Measurements from ENCODE around the gene EXOSC9. TPM values are rescaled to one million over a fixed set of nuclear protein-coding genes. Genes with fewer than 3 reads are reported as not detected.

The EXOSC9 gene
- total and polyA plus RNA-seq, 2 of the 8 experiments (the other 6 are each of a cell fraction or from before 2014, with no cell fraction given) = 33.2 to 54.9 TPM

DNA sequence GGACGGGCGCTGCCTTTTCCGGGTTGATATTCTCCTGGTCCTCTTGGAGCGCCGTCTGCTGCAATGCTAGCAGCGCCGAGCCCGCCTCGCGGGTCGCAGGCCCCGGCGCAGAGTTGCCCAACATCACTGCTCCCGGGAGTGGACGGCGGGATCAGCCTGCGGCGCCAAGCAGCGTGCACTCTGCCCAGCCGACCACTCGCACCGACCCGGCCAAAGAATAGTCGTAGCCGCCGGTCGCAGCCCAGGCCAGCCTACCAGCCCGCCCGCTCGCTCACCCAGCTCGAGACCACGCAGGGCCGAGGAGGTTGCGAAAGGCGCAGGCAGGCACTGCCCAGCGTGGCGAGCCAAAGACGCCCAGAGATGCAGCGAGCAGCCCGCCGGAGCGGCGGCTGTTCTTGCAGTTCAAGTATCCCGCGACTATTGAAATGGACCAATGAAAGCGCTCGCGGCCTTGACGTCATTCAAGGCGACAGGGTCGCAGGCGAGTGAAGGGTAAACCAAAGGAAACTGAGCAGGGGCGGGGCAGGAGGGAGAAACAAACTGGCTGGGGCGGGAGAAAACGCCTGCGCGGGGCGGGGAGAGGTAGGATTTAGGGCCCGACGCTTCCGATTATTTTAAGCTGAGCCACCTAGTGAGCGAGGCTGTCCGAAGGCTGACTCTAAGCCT is 22.5 kb downstream of the EXOSC9 start, which contains the start of gene CCNA2 (continued):
- TF ChIP-seq SRF (IDR thresholded peaks at IDR 0.05; ENCODE audit: low read depth, low read length) = peak; percentile 85
- peak; percentile 74 for TF ChIP-seq CHD2 (IDR thresholded peaks at IDR 0.05; ENCODE audit: low read length)
- TF ChIP-seq RAD21 (IDR thresholded peaks at IDR 0.05 in 1 of 2, conservative IDR thresholded peaks at IDR 0.05 in 1 of 2; ENCODE audit: low read depth in 2 of 2, low read length in 2 of 2) = no peak
- TF ChIP-seq TCF12 (IDR thresholded peaks at IDR 0.05; ENCODE audit: low read depth, low read length) = no peak
- peak; percentile 94 for TF ChIP-seq POLR2AphosphoS5 (IDR thresholded peaks at IDR 0.05; ENCODE audit: low read depth, low read length)
- 0 out of 3 replicates have a peak, but pooled peaks of 1 of the 2 experiments have one; percentile 29 for TF ChIP-seq EP300 (IDR thresholded peaks at IDR 0.05; ENCODE audit: borderline replicate concordance in 1 of 2, low read depth in 2 of 2, low read length in 2 of 2)
- TF ChIP-seq KDM5A (IDR thresholded peaks at IDR 0.05; ENCODE audit: low read length) = peak; percentile 89
- TF ChIP-seq TEAD4 (IDR thresholded peaks at IDR 0.05; ENCODE audit: low read depth, low read length) = no peak
- peak; percentile 61 for TF ChIP-seq ASH2L (IDR thresholded peaks at IDR 0.05; ENCODE audit: low read length)
- TF ChIP-seq CHD1 (IDR thresholded peaks at IDR 0.05; ENCODE audit: low read depth, low read length) = no peak
- TF ChIP-seq TBP (IDR thresholded peaks at IDR 0.05; ENCODE audit: low read depth, low read length) = peak; percentile 88; the same call in 1 of the 2 replicates
- peak; percentile 93 for TF ChIP-seq SAP30 (IDR thresholded peaks at IDR 0.05; ENCODE audit: insufficient read depth, insufficient replicate concordance, low read length)
- TF ChIP-seq JUND (IDR thresholded peaks at IDR 0.05; ENCODE audit: low read length) = no peak
- no peak for TF ChIP-seq KDM1A (IDR thresholded peaks at IDR 0.05; ENCODE audit: borderline replicate concordance, low read length)
- TF ChIP-seq CREB1 (IDR thresholded peaks at IDR 0.05) = peak; percentile 99
- no peak for TF ChIP-seq BRCA1 (IDR thresholded peaks at IDR 0.05; ENCODE audit: low read depth, low read length)
- no peak for TF ChIP-seq BCL11A (IDR thresholded peaks at IDR 0.05; ENCODE audit: low read depth in 2 of 2, low read length in 2 of 2)
- peak; percentile 95 for TF ChIP-seq TAF1 (IDR thresholded peaks at IDR 0.05; ENCODE audit: low read depth, low read length)
- TF ChIP-seq, protein P1, sequence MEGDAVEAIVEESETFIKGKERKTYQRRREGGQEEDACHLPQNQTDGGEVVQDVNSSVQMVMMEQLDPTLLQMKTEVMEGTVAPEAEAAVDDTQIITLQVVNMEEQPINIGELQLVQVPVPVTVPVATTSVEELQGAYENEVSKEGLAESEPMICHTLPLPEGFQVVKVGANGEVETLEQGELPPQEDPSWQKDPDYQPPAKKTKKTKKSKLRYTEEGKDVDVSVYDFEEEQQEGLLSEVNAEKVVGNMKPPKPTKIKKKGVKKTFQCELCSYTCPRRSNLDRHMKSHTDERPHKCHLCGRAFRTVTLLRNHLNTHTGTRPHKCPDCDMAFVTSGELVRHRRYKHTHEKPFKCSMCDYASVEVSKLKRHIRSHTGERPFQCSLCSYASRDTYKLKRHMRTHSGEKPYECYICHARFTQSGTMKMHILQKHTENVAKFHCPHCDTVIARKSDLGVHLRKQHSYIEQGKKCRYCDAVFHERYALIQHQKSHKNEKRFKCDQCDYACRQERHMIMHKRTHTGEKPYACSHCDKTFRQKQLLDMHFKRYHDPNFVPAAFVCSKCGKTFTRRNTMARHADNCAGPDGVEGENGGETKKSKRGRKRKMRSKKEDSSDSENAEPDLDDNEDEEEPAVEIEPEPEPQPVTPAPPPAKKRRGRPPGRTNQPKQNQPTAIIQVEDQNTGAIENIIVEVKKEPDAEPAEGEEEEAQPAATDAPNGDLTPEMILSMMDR (IDR thresholded peaks at IDR 0.05; ENCODE audit: control extremely low read depth in 1 of 3, insufficient read depth in 1 of 3, low read depth in 1 of 3, low read length in 3 of 3) = no peak

Data from H1 (cell line).